GM12878 (cell line): Measurements from ENCODE around the gene RASL12. TPM values are rescaled to one million over a fixed set of nuclear protein-coding genes. Genes with fewer than 3 reads are reported as not detected.
A peak's percentile ranks its signal among the peaks of the same experiment; 100 is the strongest.

ENCODE experiments used
- ATAC-seq: fragments of 200-7000 bp; cut with Tn5 transposase; 3 replicates; pipeline ENCODE4 v1.9.1; 2020; ENCODE audit warnings: mild to moderate bottlenecking, moderate library complexity
- BruUV-seq: library from RNA; stranded (reverse); fragments of 400-500 nt; replicated peaks from 2 replicates; lab custom pipeline; 2021; lab: Mats Ljungman, UMichigan
- CTCF ChIA-PET: fragments of 300-600 bp; sonication (Branson Sonifier 250); formaldehyde crosslinking; extraction: SDS; loops from one replicate; lab custom pipeline; 2021; ENCODE audit warnings: inconsistent platforms; lab: Yijun Ruan, JAX
- POLR2A ChIA-PET: fragments of 350-600 bp; formaldehyde crosslinking; extraction: SDS; loops from one replicate; lab custom pipeline; 2021; ENCODE audit warnings: inconsistent platforms; lab: Charles Lee
- RAD21 ChIA-PET: fragments of 300-600 bp; sonication (Branson Sonifier 250); formaldehyde crosslinking; loops from one replicate; lab custom pipeline; 2023; ENCODE audit warnings: antibody characterized with exemption; ENCODE audit not compliant: unreplicated experiment; lab: Charles Lee
- SMC1A ChIA-PET: fragments of 300-600 bp; sonication (Branson Sonifier 250); formaldehyde crosslinking; loops from one replicate; lab custom pipeline; 2023; ENCODE audit not compliant: unreplicated experiment, uncharacterized antibody; lab: Charles Lee
- DNase-seq: peaks from one replicate; pipeline ENCODE4 v3.0.0-alpha.2; 2011; ENCODE audit warnings: low read depth, low spot score
- FAIRE-seq: peaks from 3 replicates; lab custom pipeline; 2011; peaks lifted over from hg19 to GRCh38; lab: Jason Lieb, UNC
- H2AFZ ChIP-seq: 2 replicates; pipeline ENCODE4 v1.6.0; 2011; ENCODE audit warnings: low read depth, low read length, control low read depth; ENCODE audit not compliant: control insufficient read depth
- H3K27ac ChIP-seq: 2 replicates; pipeline ENCODE4 v1.5.1; 2011; ENCODE audit warnings: control low read depth; ENCODE audit not compliant: control insufficient read depth, insufficient read depth
- H3K27me3 ChIP-seq, 2 experiments: replicated peaks in 1 of 2; 2 replicates each; pipeline versions ENCODE4 v1.6.0 to v1.6.1; 2011; ENCODE audit warnings: low read length in 1 of 2; ENCODE audit not compliant: control insufficient read depth in 2 of 2, insufficient read depth in 2 of 2
- H3K36me3 ChIP-seq, 2 experiments: 2 replicates each; pipeline ENCODE4 v1.5.1; 2011; ENCODE audit warnings: low read length in 1 of 2; ENCODE audit not compliant: control insufficient read depth in 2 of 2, insufficient read depth in 2 of 2
- H3K4me1 ChIP-seq: 2 replicates; pipeline ENCODE4 v1.6.1; 2011; ENCODE audit warnings: mild to moderate bottlenecking, low read length, moderate library complexity, mixed read lengths; ENCODE audit not compliant: control insufficient read depth, insufficient read depth
- H3K4me2 ChIP-seq: 2 replicates; pipeline ENCODE4 v1.6.0; 2011; ENCODE audit warnings: control low read depth; ENCODE audit not compliant: control insufficient read depth, insufficient read depth
- H3K4me3 ChIP-seq: fragments of 200-600 bp; sonication (generic); 2 replicates; pipeline ENCODE4 v1.5.1; 2016
- H3K79me2 ChIP-seq: 2 replicates; pipeline ENCODE4 v1.6.0; 2011; ENCODE audit warnings: low read length; ENCODE audit not compliant: control insufficient read depth, insufficient read depth
- H3K9ac ChIP-seq: 2 replicates; pipeline ENCODE4 v1.8.0; 2011; ENCODE audit warnings: low read length, control low read depth, mixed read lengths; ENCODE audit not compliant: control insufficient read depth, insufficient read depth
- H3K9me3 ChIP-seq: replicated peaks from 3 replicates; pipeline ENCODE4 v1.5.1; 2011; ENCODE audit warnings: mild to moderate bottlenecking, low read length; ENCODE audit not compliant: control insufficient read depth, insufficient read depth
- H4K20me1 ChIP-seq: 2 replicates; pipeline ENCODE4 v1.6.0; 2011; ENCODE audit not compliant: control insufficient read depth, insufficient read depth
- BHLHE40 ChIP-seq, 2 experiments: fragments of 450-650 bp in 1 of 2; IDR thresholded peaks; 2 replicates each; pipeline ENCODE4 v1.6.1; 2011 to 2017; ENCODE audit warnings: low read depth in 2 of 2, borderline replicate concordance in 1 of 2, improper control_type of control experiment in 1 of 2, low read length in 1 of 2, mild to moderate bottlenecking in 1 of 2
- CBX5 ChIP-seq: sonication (generic); IDR thresholded peaks from 2 replicates; pipeline ENCODE4 v1.6.1; 2016; ENCODE audit warnings: low read depth, moderate library complexity, mild to moderate bottlenecking, inconsistent platforms
- FOXM1 ChIP-seq: IDR thresholded peaks from 2 replicates; pipeline ENCODE4 v1.6.1; 2012; ENCODE audit warnings: low read depth, mild to moderate bottlenecking, inconsistent platforms, low read length, moderate library complexity
- GATAD2B ChIP-seq: fragments of 450-650 bp; conservative IDR thresholded peaks from 2 replicates; pipeline ENCODE4 v1.6.1; 2017; ENCODE audit warnings: low read depth, mild to moderate bottlenecking, moderate library complexity
- MLLT1 ChIP-seq: fragments of 450-650 bp; IDR thresholded peaks from 2 replicates; pipeline ENCODE4 v1.6.1; 2016; ENCODE audit warnings: mild to moderate bottlenecking
- MXI1 ChIP-seq: fragments of 150-350 bp; IDR thresholded peaks from 2 replicates; pipeline ENCODE4 v1.6.1; 2011; ENCODE audit warnings: low read depth, mild to moderate bottlenecking, inconsistent platforms, low read length, improper control_type of control experiment
- PML ChIP-seq: IDR thresholded peaks from 2 replicates; pipeline ENCODE4 v1.6.1; 2012; ENCODE audit warnings: low read length, inconsistent platforms
- RUNX3 ChIP-seq: IDR thresholded peaks from 2 replicates; pipeline ENCODE4 v1.6.1; 2012; ENCODE audit warnings: low read length, inconsistent platforms
- SUPT20H ChIP-seq: IDR thresholded peaks from 2 replicates; pipeline ENCODE4 v1.6.1; 2011; ENCODE audit warnings: low read depth, mild to moderate bottlenecking, low read length, moderate library complexity, borderline replicate concordance; ENCODE audit not compliant: control insufficient read depth
- YBX1 ChIP-seq: fragments of 450-650 bp; IDR thresholded peaks from 2 replicates; pipeline ENCODE4 v1.6.1; 2016; ENCODE audit warnings: antibody characterized with exemption
- ZNF217 ChIP-seq: fragments of 450-650 bp; IDR thresholded peaks from 2 replicates; pipeline ENCODE4 v1.6.1; 2017; ENCODE audit warnings: antibody characterized with exemption, mild to moderate bottlenecking
- WGBS: methylation state at CpG from one replicate; pipeline ENCODE4 v1.1.6; 2016; ENCODE audit warnings: low lambda C conversion rate; ENCODE audit not compliant: insufficient replicate concordance, insufficient coverage; ENCODE audit errors: missing lambda C conversion rate; 5-methylcytosine and 5-hydroxymethylcytosine counted together
- in situ Hi-C: fragments of 300-500 bp; cut with MboI; formaldehyde crosslinking; loops from 9 replicates; pipeline ENCODE4 v1.14.3; 2018; ENCODE audit warnings: mixed read lengths
- intact Hi-C: fragments of 100-400 bp; cut with micrococcal nuclease; formaldehyde crosslinking; loops from one replicate; pipeline ENCODE4 v1.14.2; 2022; ENCODE audit not compliant: unreplicated experiment
- polyA plus RNA-seq, 11 experiments: library from polyadenylated mRNA; depleted of rRNA in 4 of 11; unstranded in 6 of 11; stranded (reverse) in 5 of 11; fragments of >200 nt; fragmentation: Nextera tagmentation in 4 of 11; fragmentation: Illumina TruSeq in 1 of 11; extraction: Ambion mirVana in 4 of 11; extraction: Trizol in 1 of 11; gene quantifications; 1 replicate in 1 of 11; 2 replicates in 10 of 11; pipeline versions ENCODE4 v1.2.1 to v1.2.3, GENCODE V29; 2011 to 2016; ENCODE audit warnings: inconsistent platforms in 2 of 11, missing spikeins in 2 of 11, low read depth in 1 of 11
- total RNA-seq, 4 experiments: library from RNA; depleted of rRNA in 3 of 4; stranded (reverse); fragments of >200 nt in 3 of 4; fragmentation: Illumina TruSeq in 1 of 4; extraction: Trizol in 1 of 4; gene quantifications; 2 replicates each; pipeline versions ENCODE4 v1.2.1 to v1.2.3, GENCODE V29; 2013 to 2021
- TF ChIP-seq, protein P1 (sequence below): fragments of 450-650 bp; IDR thresholded peaks from 2 replicates; pipeline ENCODE4 v1.6.1; 2014; ENCODE audit warnings: mild to moderate bottlenecking

Gene RASL12
- total and polyA plus RNA-seq, 10 of the 15 experiments (the other 5 are each of a cell fraction or from before 2014, with no cell fraction given) = 0.06 to 0.10 TPM; not detected in 8

DNA sequence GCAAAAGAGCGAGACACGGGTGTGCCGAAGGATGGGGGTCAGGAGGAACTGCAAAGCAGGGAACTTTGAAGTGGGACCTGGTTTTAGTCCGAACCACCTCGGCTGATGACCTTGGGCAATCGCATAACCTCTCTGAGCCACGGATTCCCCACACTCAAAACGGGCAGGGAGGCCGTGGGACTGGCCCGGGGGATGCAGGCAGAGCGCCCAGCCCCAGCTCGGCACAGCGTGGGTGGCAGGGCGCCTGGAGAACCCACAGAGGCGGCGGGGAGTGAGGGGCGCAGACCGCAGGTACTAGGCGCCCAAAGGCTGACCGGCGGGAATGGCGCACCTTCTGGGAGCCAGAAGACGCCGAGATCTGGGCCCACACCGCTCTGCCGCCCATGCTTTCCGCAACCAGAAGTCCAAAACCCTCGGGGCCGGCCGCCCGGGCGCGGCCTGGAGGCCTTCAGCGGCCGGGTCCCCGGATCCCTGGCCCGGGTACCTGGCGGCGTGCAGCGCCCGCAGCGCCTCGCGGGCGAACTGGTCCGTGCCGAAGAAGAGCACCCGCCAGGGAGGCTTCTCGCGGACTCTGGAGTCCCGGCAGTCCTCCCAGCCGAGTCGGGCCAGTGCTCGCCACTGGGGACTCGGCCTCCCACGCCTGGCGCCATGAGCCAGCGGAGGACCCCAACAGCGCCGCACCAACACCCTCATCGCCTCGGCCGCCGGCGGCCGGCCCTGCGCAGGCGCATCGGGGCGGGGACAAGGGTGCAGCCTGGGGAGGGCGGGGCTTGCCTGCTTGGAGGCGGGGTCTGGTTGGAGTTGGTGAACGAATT is 38.7 kb downstream of the RASL12 start, which contains the start of gene MTFMT (continued):
- TF ChIP-seq, protein P1, sequence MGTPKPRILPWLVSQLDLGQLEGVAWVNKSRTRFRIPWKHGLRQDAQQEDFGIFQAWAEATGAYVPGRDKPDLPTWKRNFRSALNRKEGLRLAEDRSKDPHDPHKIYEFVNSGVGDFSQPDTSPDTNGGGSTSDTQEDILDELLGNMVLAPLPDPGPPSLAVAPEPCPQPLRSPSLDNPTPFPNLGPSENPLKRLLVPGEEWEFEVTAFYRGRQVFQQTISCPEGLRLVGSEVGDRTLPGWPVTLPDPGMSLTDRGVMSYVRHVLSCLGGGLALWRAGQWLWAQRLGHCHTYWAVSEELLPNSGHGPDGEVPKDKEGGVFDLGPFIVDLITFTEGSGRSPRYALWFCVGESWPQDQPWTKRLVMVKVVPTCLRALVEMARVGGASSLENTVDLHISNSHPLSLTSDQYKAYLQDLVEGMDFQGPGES = no peak
- TF ChIP-seq BHLHE40 (IDR thresholded peaks at IDR 0.05; ENCODE audit: borderline replicate concordance in 1 of 2, low read depth in 2 of 2, low read length in 1 of 2) = peak in 1 of 2 experiments; percentile 56; a peak in 2 of 4 replicates
- no peak for TF ChIP-seq SUPT20H
- no peak for TF ChIP-seq CBX5
- peak; percentile 64 for TF ChIP-seq MXI1
- peak; percentile 86 for TF ChIP-seq GATAD2B
- peak; percentile 35; the same call in 1 of the 2 replicates for TF ChIP-seq RUNX3
- peak; percentile 39; the same call in 1 of the 2 replicates for TF ChIP-seq ZNF217
- TF ChIP-seq PML = no peak

GRCh38 chr15:65028338-65028737 is 39.5 kb downstream of the RASL12 start:
- in situ Hi-C loops = no loop called here
- CTCF ChIA-PET = interaction anchor here (0.6 kb wide), 1 partner anchor 53 kb away, joined by 3 read pairs; no protein-coding TSS in a partner anchor
- peak overlapping the region; percentile 74 for H3K9ac ChIP-seq

More at GRCh38 chr15:65028338-65028737, 39.5 kb downstream of the RASL12 start:
- DNase-seq (no peak), FAIRE-seq (no peak), ATAC-seq (peak; percentile 27)
- H3K4me3 ChIP-seq = peak overlapping the region; percentile 95
- peaks cover 0 to 11% of the 10 kb centered on the region in 2 experiments; a peak in 1 of 4 replicates for H3K36me3 ChIP-seq
- no peaks in the 10 kb centered on the region for H3K27me3 ChIP-seq
- POLR2A ChIA-PET = interaction anchor here (0.6 kb wide), 1 partner anchor 225 kb away, joined by 4 read pairs; no protein-coding TSS in a partner anchor
- intact Hi-C loops = loop anchor here (2.0 to 5.0 kb wide), 2 partner anchors 38 to 136 kb away; no protein-coding TSS in a partner anchor
- H3K9me3 ChIP-seq = no peaks in the 10 kb centered on the region
- H3K79me2 ChIP-seq = peaks cover 20% of the 10 kb centered on the region
- H3K27ac ChIP-seq = peak overlapping the region; percentile 60
- RAD21 ChIA-PET = no interaction called here
- peak overlapping the region; percentile 62 for H3K4me2 ChIP-seq
- WGBS = 34% methylated on average over 10 of the region's 10 CpGs
- TF ChIP-seq FOXM1 (no peak), YBX1 (0 out of 2 replicates have a peak, but pooled peaks have one; percentile 29), MLLT1 (peak; percentile 19; the same call in 1 of the 2 replicates)
- no peaks in the 10 kb centered on the region for H4K20me1 ChIP-seq
- peak overlapping the region; percentile 39; the same call in 1 of the 2 replicates for H2AFZ ChIP-seq
- peaks cover 11% of the 10 kb centered on the region for H3K4me1 ChIP-seq
- SMC1A ChIA-PET = interaction anchor here (1.5 kb wide), 1 partner anchor 65 kb away, joined by 4 read pairs; no protein-coding TSS in a partner anchor
- TSS peak; percentile 54 for BruUV-seq
